NCI-H2196 treated with DMSO at 0.1 percent for 48 hours (cell line): ENCODE measurements around the gene P2RX1.

ENCODE experiments used
- DNase-seq: peaks from one replicate; lab custom pipeline; 2025; ENCODE audit not compliant: unreplicated experiment; lab: John Stamatoyannopoulos, UW

P2RX1 gene

GRCh38 chr17:3889325-3890012 lies 26.8 kb downstream of the P2RX1 start:
- no peak for DNase-seq

- peak; percentile 58 for DNase-seq
Measured at GRCh38 chr17:3888343-3889171, 27.7 kb downstream of the P2RX1 start.

GRCh38 chr17:3887804-3888203 lies 28.5 kb downstream of the P2RX1 start:
- DNase-seq: no peak

- DNase-seq: no peak
Measured at GRCh38 chr17:3887394-3887793, 28.9 kb downstream of the P2RX1 start.

GRCh38 chr17:3886776-3887175 lies 29.5 kb downstream of the P2RX1 start:
- DNase-seq: no peak

- no peak for DNase-seq
Measured at GRCh38 chr17:3885970-3886369, 30.3 kb downstream of the P2RX1 start.

- no peak for DNase-seq
Measured at GRCh38 chr17:3885271-3885670, 31.0 kb downstream of the P2RX1 start.

GRCh38 chr17:3884188-3884587 lies 32.1 kb downstream of the P2RX1 start:
- no peak for DNase-seq

GRCh38 chr17:3882276-3882675 lies 34.0 kb downstream of the P2RX1 start:
- DNase-seq: no peak

GRCh38 chr17:3880983-3881382 lies 35.3 kb downstream of the P2RX1 start:
- DNase-seq: no peak

- no peak for DNase-seq
Measured at GRCh38 chr17:3879591-3880417, 36.5 kb downstream of the P2RX1 start.

GRCh38 chr17:3879186-3879585 lies 37.1 kb downstream of the P2RX1 start:
- DNase-seq: no peak

GRCh38 chr17:3877220-3877619 lies 39.0 kb downstream of the P2RX1 start:
- no peak for DNase-seq

GRCh38 chr17:3875317-3875716 lies 40.9 kb downstream of the P2RX1 start:
- DNase-seq: no peak

- no peak for DNase-seq
Measured at GRCh38 chr17:3873862-3874261, 42.4 kb downstream of the P2RX1 start.

GRCh38 chr17:3870871-3871306 lies 45.4 kb downstream of the P2RX1 start:
- no peak for DNase-seq

- no peak for DNase-seq
Measured at GRCh38 chr17:3867606-3868005, 48.7 kb downstream of the P2RX1 start.

- no peak for DNase-seq
Measured at GRCh38 chr17:3867106-3867505, 49.2 kb downstream of the P2RX1 start.

- DNase-seq: no peak
Measured at GRCh38 chr17:3866276-3866675, 50.0 kb downstream of the P2RX1 start.

GRCh38 chr17:3865176-3865575 lies 51.1 kb downstream of the P2RX1 start:
- DNase-seq: no peak

GRCh38 chr17:3864534-3864933 lies 51.7 kb downstream of the P2RX1 start:
- no peak for DNase-seq
